SHP77 (cell line): Measurements from ENCODE around the gene CPNE8.
"Not testable (repeated sequence)": the region's sequence is repeated elsewhere in the genome, so short reads cannot be mapped to it uniquely, and the experiment has no call there.

Source experiments
- DNase-seq, 2 experiments: peaks; one replicate each; lab custom pipeline; 2025; lab: John Stamatoyannopoulos, UW

CPNE8 gene

DNA sequence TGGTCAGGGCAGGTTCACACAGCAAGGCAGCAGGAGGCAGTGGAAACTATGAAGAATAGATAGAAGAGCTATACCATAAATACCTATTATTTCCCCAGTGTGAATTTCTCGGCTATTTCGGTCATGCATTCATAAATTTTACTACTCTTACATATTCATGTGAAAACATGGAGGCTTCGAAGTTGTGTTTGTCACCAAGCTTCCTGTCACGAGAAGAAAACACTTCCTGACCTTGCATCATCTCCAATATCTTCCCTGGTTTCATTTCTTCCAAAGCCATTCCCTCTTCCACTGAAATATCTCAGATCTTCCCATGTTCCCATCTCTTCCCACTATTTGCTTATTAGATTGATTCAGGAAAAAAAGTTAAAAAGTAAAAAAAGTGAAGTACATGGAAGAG, 80.4 kb downstream of the CPNE8 start:
- no peak for DNase-seq

DNA sequence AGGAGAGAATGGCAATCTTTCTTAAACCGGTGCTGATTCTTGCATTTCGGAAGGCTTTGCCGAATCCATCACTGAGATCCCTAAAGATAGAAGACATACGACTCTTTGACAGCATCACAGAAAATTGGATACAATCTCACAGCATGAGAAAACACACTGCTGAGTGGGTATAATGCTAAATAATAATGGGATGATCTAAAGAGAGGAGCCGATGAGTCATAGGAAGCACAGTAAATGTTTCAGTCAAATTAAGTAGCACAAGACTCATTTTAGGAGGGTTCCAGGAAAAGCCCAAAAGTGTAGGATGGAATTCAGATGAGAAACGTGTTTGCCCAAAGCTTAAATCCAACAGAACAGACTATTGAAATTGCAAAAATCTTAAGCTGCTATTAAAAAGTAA, 81.7 kb downstream of the CPNE8 start:
- no peak for DNase-seq

DNA sequence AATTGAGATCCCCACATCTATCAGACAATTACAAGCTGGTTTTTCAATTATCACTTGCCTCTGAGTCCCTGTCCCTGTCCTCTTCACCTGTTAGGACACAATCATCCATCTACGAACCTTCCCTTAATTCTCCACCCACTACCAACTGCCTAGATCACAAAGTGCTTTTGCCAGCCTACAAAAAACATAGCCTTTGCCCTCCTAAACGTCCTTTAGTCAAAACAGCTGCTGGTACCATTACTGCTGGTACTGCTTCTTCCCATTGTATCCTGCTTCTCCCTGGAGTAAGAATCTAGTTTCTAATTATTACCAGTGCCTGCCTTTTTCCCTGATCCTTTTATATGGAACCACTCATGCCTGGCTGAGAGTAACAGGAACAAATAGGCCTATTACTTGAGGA, 82.1 kb downstream of the CPNE8 start:
- DNase-seq = no peak

DNA sequence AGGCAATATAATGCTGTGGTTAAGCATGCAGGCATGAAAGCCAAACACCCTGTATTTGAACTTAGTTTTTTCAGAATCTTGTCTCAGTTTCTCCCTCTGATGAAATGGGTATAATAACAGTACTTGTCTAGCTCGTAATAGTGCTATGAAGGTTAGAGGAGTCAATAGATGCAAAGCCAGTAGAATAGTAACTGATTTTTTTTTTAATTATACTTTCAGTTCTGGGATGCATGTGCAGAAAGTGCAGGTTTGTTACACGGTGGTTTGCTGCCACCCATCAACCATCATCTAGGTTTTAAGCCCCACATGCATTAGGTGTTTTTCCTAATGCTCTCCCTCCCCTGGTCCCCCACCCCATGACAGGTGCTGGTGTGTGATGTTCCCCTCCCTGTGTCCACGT, 87.4 kb downstream of the CPNE8 start:
- no peak for DNase-seq

DNA sequence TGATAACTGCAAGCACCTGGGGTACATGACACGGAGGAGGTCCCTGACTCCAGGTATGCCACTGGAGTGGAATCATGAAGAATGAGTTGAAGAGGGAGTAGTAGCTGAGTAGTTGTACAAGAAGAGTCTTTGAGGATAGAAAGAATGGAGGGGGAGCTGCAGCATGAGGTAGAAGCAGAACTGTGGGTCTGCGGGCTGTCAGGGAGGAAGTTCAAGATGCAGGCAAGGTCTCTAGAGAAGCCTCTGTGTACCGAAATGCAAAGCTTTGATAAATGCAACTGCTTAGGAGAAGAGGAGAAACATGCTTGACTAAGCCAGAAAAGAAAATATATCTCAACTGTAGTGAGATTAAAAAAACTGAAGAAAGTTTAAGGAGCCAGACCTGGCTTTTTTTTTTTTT, 91.5 kb downstream of the CPNE8 start:
- DNase-seq = no peak

DNA sequence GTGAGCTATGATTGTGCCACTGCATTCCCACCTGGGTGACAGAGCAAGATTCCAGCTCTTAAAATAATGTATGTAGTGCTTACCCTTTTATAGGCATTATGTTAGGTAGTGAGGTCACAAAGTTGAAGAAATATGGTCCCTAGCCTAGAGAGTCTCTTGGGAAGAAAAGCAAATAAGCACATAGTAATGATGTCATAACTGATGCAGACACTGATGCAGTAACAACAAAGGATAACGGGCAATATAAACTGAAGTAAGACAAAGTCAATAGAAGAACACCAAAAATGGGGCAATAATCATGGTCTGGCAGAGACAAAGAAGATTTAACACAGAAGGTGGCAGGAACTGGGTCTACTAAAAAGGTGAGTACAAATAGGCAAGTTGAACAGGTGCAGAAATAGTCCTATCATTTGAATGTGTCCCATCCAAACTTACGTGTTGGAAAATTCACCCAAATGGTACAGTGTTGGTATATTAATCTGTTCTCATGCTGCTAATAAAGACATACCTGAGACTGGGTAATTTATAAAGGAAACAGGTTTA, 93.5 kb downstream of the CPNE8 start:
- DNase-seq = no peak

DNA sequence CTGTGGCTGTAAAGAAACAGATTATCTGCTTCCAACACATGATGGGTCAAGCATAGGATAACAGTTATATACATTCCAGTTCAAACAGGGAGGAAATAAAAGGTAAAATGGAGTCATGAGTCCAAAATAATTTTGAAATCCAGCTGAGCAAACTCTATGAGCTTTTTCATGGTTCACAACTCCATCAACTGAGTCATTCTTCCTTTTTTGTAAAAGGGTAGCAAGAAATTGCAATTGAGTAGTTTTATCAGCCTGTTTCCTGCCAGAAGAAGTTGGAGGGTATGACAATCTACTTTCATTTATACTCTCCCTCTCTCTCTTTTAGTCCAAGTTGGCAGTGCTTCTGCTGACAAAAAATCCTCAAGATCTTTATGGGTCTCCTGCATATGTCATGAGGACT, 95.6 kb downstream of the CPNE8 start:
- DNase-seq = no peak

DNA sequence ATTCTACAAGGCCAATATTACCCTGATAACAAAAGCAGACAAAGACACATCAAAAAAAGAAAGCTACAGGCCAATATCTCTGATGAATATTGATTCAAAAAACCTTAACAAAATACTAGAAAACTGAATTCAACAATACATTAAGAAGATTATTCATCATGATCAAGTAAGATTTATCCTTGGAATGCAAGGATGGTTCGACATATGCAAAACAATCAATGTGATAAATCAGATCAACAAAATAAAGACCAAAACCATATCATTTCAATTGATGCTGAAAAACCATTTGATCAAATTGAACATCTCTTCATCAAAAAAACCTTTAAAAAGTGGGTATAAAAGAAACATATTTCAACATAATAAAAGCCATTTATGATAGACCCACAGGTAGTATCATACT, 117.3 kb downstream of the CPNE8 start:
- DNase-seq = no peak

DNA sequence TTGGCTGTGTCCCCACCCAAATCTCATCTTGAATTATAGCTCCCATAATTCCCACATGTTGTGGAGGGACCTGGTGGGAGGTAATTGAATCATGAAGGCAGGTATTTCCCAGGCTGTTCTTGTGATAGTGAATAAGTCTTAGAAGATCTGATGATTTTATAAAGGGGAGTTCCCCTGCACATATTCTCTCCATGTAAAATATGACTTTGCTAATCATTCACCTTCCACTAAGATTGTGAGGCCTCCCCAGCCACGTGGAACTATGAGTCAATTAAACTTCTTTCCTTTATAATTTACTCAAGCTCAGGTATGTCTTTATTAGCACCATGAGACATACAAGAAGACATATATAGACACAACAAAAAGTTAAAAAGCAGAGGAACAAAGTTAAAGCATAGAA, 120.0 kb downstream of the CPNE8 start:
- DNase-seq = no peak

DNA sequence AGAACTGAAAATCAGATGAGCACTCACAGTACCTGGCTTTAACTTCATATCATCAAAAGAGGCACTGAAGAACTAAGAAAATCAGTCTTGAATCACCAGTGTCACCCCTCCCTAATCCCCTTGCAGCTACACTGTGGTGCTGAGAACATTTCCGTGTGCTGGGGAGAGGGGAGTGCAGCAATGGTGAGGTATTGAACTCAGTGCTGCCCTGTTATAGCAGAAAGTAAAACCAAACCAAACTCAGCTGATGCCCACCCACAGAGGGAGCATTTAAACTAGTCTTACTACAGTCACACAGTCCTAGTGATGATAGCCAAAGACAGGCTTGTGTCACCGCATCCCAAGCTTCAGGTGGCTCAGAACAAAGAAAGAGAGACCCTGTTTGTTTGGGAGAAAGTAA, 122.1 kb downstream of the CPNE8 start:
- DNase-seq = no peak

DNA sequence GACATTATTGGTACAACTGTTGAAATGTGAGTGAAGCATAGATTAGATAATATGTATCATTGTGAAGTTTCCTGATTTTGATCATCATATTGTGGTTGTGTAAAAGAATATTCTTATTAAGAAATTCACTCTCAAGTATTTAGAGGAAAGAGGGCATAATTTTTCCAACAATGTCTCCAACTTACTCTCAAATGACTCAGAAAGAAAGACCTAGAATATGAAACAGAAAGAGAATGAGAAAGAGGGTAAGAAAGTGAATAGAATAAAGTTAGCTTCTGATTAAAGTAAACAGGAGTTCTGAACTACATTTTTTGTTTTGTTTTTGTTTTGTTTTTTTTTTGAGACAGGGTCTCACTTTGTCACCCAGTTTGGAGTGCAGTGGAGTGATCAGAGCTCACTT, 123.0 kb downstream of the CPNE8 start:
- no peak for DNase-seq

DNA sequence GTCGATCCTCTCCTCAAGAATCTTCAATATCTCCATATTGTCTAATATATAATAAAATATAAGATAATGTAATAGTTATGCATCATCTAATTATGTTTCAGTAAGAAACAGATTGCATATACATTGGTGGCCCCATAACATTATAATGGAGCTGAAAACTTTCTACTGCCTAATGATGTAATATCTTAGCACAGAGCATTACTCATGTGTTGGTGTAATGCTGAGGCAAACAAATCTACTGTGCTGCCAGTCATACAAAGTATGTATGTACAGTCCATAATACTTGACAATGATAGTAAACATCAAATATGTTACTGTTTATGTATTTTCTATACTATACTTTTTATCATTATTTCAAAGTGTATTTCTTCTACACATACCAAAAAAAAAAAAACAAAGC, 128.7 kb downstream of the CPNE8 start:
- DNase-seq = no peak

DNA sequence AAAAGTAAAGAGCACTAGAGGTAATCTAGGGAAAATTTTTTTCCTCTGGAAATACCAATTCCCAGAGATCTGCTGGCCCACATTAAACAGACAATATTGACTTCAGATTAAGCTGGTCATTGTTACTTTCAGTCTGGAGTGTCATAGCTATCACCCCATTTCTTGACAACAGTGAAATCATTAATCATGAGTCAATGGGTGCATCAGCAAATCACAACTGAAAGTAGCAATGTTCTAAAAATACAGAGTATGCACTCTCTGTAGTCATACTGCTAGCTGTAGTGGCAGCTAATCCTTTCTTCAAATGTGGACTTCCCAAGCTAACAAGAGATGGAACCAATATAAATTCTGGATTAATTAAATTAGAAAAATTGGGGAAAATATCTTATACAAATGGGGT, 129.9 kb downstream of the CPNE8 start:
- no peak for DNase-seq

DNA sequence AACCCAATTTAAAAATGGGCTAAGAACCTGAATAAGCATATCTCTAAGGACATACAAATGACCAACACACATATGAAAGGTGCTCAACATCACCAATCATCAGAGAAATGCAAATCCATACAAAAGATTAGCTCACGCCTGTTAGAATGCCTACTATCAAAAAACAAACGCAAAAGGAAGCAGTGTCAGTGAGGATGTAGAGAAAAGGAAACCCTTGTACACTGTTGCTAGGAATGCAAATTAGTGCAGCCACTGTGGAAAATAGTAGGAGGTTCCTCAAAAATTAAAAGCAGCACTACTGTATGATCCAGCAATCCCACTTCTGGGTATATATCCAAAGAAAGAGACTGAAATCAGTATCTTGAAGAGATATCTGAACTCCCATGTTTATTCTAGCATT, 133.0 kb downstream of the CPNE8 start:
- no peak for DNase-seq

DNA sequence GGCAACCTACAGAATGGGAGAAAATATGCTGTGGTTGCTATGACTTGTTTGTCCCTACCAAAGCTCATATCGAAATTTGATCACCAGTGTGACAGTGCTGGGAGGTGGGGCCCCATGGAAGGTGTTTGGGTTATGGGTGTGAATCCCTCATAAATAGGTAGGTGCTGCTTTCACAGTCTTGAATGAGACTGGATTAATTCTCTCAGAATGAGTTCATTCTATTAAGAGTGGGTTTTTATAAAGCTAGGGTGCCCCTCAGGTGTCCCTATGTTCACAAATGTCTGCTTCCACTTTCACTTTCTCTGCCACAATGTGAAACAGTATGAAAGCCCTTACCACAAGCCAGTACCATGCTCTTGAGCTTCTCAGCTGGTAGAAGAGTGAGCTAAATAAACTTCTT, 133.5 kb downstream of the CPNE8 start:
- no peak for DNase-seq

DNA sequence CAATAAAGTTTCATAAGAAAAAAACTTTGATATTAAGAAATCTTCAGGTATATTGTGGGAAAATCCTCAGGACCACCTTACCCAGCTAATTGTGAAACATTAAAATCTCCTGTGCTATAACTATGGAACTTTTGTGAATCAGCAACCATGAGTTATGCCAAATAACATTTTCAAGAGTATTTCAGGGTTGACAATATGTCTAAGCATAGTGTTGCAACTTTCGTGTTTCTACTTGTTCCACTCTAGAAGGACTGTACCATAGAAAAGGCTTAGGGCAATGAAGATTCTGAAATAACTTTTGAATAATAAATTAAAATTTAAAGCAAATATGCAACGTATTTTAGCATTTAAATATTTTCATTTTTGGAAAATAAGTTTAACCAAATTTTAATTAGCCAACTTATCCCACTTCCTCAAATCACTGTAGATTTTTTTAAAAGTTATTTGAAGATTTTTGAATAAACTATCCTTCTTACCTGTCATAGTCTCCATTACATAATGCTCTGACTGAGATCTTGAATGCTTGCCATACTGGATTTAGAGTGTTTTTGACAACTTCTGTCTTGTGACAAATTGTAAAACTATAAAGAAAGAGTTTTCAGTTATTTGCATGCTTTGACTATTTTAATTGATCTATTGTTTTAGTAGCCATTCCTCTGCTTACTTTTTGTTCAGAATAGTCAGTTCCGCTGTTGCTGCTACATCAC, 143.6 kb downstream of the CPNE8 start:
- DNase-seq = no peak

DNA sequence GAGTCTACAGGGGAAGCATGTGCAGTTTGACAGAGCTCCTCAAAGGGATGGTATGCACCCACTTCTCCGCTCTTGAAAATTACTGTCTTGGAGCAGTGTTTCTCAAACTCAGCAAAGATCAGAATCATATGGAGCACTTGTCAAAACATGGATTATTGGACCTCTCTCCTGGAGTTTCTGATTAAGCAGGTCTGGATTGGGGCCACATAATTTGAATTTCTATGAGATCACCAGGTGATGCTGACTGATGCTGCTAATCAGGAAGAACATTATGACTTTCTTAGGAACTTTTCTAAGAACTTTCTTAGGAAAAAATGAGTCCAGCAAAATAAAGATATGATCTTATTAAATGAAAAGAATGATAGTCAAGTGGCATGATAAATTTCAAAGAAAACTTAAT, 144.3 kb downstream of the CPNE8 start:
- no peak for DNase-seq

DNA sequence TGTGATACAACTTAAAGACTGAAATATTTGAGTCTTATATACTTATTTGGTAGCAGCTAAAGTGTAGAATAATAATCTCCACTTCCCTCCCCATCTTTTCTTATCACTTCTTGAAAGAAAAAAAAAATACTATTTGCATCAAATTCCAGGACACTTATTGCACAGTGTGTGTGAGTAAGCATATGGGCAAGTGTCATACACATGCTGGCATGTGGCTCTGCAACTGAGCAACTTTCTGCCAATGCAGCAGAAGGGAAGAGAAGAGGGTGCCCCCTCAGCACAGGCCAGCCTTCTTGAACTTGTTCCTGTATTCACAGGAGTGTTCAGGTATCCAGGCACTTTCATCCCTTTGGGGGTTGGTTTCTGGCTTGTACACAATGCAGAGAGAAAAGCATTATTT, 145.8 kb downstream of the CPNE8 start:
- DNase-seq = no peak

DNA sequence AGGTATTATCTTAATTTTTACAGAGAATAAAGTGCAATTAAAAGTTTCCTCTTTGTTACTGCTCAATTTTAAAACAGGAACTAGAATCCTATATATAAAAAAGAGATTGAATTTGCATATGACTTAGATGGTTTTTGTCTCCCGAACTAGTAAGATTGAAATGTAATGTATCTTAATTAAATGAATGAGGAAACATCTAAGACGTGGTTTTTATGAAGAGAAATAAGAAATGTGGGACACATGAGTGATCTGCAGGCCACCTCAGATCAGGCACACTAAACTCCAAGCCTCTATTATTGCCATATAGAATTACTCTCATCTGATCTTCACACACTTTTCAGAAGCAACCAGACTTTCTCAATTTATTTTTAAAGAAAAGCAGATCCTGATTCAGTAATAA, 158.6 kb downstream of the CPNE8 start:
- DNase-seq = no peak

DNA sequence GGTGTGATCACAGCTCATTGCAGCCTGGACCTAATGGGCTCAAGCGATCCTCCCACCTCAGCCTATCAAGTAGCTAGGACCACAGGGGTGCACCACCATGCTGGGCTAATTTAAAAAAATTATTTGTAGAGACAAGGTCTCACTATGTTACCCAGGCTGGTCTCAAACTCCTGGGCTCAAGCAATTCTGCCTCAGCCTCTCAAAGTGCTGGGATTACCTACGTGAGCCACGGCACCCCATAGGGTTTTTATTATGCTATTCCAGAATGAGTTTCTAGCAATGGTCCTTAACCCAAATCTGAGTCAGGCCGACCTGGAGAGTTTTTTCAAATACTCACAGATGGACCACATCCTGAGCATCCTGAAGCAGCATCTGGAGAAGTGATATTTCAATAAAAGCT, 159.8 kb downstream of the CPNE8 start:
- no peak for DNase-seq

DNA sequence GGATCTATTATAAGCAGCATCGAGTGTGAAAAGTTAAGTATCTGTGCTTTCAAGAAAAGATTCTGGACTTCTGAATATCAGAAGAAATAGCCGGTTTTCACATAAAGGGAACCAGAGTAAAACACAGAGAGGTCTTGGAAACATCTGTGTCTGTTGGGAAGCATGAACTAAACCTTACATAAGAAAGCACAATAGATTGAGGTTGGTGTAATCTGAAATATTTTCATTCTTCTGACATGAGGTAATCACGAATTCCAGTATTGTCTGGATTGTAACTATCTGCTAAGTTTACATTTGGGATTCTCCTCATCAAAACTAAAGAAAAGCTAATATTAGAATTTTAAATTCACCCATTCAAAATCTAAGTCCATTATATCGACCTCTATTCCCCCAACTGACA, 161.3 kb downstream of the CPNE8 start:
- DNase-seq = no peak

DNA sequence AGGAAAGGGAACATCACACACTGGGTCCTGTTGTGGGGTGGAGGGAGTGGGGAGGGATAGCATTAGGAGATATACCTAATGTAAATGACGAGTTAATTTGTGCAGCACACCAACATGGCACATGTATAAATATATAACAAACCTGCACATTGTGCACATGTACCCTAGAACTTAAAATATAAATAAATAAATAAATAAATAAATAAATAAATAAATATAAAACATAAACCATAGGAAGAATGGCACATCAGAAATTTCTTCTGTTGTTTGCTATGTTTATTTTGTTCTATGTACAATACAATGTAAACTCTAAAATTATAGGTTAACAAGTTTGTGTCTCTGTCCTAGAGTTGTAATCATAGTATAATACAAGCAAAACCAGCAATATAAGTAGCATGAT, 162.9 kb downstream of the CPNE8 start:
- not testable (repeated sequence) for DNase-seq

DNA sequence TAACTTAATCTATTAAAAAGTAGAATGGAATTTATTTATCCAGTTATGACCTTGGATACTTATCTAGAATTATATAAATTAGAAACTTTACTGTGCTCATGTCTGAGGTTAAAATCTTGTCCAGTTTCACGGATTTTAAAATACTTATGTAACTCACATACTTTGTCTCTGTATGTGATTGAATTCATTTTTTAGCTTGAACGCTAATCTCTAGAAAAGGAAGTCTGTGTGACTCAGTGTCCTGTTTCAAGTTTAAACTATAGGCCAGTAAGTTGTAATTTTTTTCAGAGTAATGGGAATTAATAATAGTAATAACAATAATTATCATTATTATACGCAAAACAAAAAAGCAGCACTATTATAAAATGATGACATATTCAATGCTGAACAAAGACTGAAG, 168.6 kb downstream of the CPNE8 start:
- no peak for DNase-seq

DNA sequence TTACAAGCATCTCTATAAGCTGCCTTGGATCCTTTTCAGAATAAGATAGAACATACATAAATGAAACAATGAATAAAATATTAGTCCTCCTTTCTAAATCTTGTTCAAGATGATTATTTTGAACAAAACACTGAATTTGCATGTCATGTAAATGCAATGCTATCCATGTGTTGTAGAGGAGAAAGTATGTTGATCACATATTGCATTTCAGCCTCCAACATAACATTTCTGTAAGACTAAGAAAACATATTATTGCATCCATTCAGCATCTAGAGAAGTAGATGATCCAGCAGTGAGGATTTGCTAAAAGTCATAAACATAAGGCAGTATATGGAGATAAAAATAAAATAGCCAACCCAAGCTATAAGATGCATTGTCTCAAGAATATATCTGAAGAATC, 172.6 kb downstream of the CPNE8 start:
- DNase-seq = no peak
